Common myeloid progenitor, CD34-positive (primary cell): Measurements from ENCODE around the gene SGSM1. TPM values are rescaled to one million over a fixed set of nuclear protein-coding genes. Genes with fewer than 3 reads are reported as not detected.

ENCODE experiments used
- CTCF ChIA-PET: fragments of 350-600 bp; sonication (Branson Sonifier 250); formaldehyde crosslinking; loops from one replicate; lab custom pipeline; 2021; ENCODE audit warnings: antibody characterized with exemption; lab: Charles Lee
- POLR2A ChIA-PET: fragments of 350-600 bp; sonication (Branson Sonifier 250); formaldehyde crosslinking; loops from one replicate; lab custom pipeline; 2021; ENCODE audit warnings: antibody characterized with exemption; lab: Charles Lee
- DNase-seq, 3 donors: peaks; one replicate each; pipeline versions ENCODE4 v3.0.0 to v3.0.0-alpha.2; 2013
- H3K27ac ChIP-seq, 2 experiments: 1 replicate in 1 of 2; 2 replicates in 1 of 2; pipeline ENCODE4 v1.7.0; 2013; ENCODE audit warnings: inconsistent platforms in 2 of 2, low read length in 2 of 2, mild to moderate bottlenecking in 2 of 2, low read depth in 1 of 2, moderate library complexity in 1 of 2; ENCODE audit not compliant: severe bottlenecking in 2 of 2, insufficient read depth in 1 of 2, poor library complexity in 1 of 2
- H3K27me3 ChIP-seq, 5 experiments: replicated peaks in 2 of 5; 1 replicate in 3 of 5; 2 replicates in 2 of 5; pipeline versions ENCODE4 v1.6.1 to v1.7.0; 2013; ENCODE audit warnings: low read length in 4 of 5, mild to moderate bottlenecking in 2 of 5, moderate library complexity in 2 of 5, inconsistent platforms in 1 of 5; ENCODE audit not compliant: insufficient read depth in 5 of 5, control insufficient read depth in 4 of 5
- H3K36me3 ChIP-seq, 4 experiments: 1 replicate in 2 of 4; 2 replicates in 2 of 4; pipeline versions ENCODE4 v1.6.1 to v1.7.0; 2013; ENCODE audit warnings: low read length in 3 of 4, control low read depth in 1 of 4, mild to moderate bottlenecking in 1 of 4; ENCODE audit not compliant: control insufficient read depth in 4 of 4, insufficient read depth in 4 of 4
- H3K4me1 ChIP-seq, 4 experiments: 1 replicate in 3 of 4; 2 replicates in 1 of 4; pipeline versions ENCODE4 v1.6.1 to v1.7.1; 2013; ENCODE audit warnings: low read length in 3 of 4, mild to moderate bottlenecking in 3 of 4, control low read depth in 1 of 4, inconsistent platforms in 1 of 4, moderate library complexity in 1 of 4; ENCODE audit not compliant: control insufficient read depth in 4 of 4, insufficient read depth in 4 of 4; ENCODE audit errors: control extremely low read depth in 1 of 4
- H3K4me3 ChIP-seq, 7 experiments: 1 replicate in 4 of 7; 2 replicates in 3 of 7; pipeline versions ENCODE4 v1.5.1 to v1.7.0; 2013; ENCODE audit warnings: mild to moderate bottlenecking in 7 of 7, low read length in 6 of 7, moderate library complexity in 6 of 7, inconsistent platforms in 2 of 7, low read depth in 2 of 7, control low read depth in 1 of 7; ENCODE audit not compliant: insufficient read depth in 4 of 7, control insufficient read depth in 1 of 7; ENCODE audit errors: extremely low read depth in 1 of 7
- H3K9me3 ChIP-seq, 5 experiments: 1 replicate in 4 of 5; 2 replicates in 1 of 5; pipeline versions ENCODE4 v1.6.1 to v1.7.1; 2013; ENCODE audit warnings: low read length in 4 of 5, mild to moderate bottlenecking in 2 of 5, inconsistent platforms in 1 of 5, low read depth in 1 of 5, moderate library complexity in 1 of 5; ENCODE audit not compliant: control insufficient read depth in 4 of 5, insufficient read depth in 2 of 5; ENCODE audit errors: control extremely low read depth in 1 of 5
- WGBS: methylation state at CpG from one replicate; pipeline ENCODE4 v1.1.5; 2013; ENCODE audit not compliant: insufficient coverage; 5-methylcytosine and 5-hydroxymethylcytosine counted together
- polyA plus RNA-seq: library from polyadenylated mRNA; unstranded; fragments of 120-200 nt; gene quantifications from one replicate; pipeline ENCODE4 v1.2.1, GENCODE V29; 2013

Gene SGSM1
- 0.05 TPM for polyA plus RNA-seq

- H3K4me3 ChIP-seq = peak within 1 kb of the TSS; percentile 31 to 80 (median 37)
- 2% methylated on average over 46 of the region's 80 CpGs for WGBS
- H3K27ac ChIP-seq = no peak within 1 kb of the TSS
- POLR2A ChIA-PET = no interaction called here
- peaks cover 0 to 7% (median 0%) of the 10 kb centered on the region in 5 experiments for H3K27me3 ChIP-seq
- H3K36me3 ChIP-seq = no peaks in the 10 kb centered on the region
- no peaks in the 10 kb centered on the region for H3K9me3 ChIP-seq
- peaks cover 0 to 13% (median 4%) of the 10 kb centered on the region in 4 experiments for H3K4me1 ChIP-seq
- CTCF ChIA-PET = no interaction called here
- peak; percentile 82 to 93 (median 92) for DNase-seq
These were observed at the start of gene SGSM1 for GRCh38 chr22:24805790-24806662. SGSM1 (plus strand) TSS chr22:24806211; CDS start chr22:24806326, 115 bp downstream.

- H3K9me3 ChIP-seq = no peaks in the 10 kb centered on the region
- ChIA-PET POLR2A (no interaction called here), CTCF (interaction anchor here (0.7 to 4.5 kb wide), 12 partner anchors 10 to 290 kb away, joined by 3 to 29 read pairs (median 4); no protein-coding TSS in a partner anchor)
- no peaks in the 10 kb centered on the region for H3K36me3 ChIP-seq
- peaks cover 3 to 24% (median 14%) of the 10 kb centered on the region in 4 experiments for H3K4me1 ChIP-seq
- H3K27me3 ChIP-seq = peaks cover 0 to 5% (median 0%) of the 10 kb centered on the region in 5 experiments
- no peak overlapping the region for H3K4me3 ChIP-seq
- no peak overlapping the region for H3K27ac ChIP-seq
- peak; percentile 67 to 81 (median 70) for DNase-seq
- 67% methylated on average over 11 of the region's 12 CpGs for WGBS
These were observed 47.7 kb upstream of the SGSM1 start for GRCh38 chr22:24758164-24758799.

- CTCF ChIA-PET = interaction anchor here (1.1 to 4.5 kb wide), 4 partner anchors 8 to 29 kb away, joined by 3 to 29 read pairs (median 4); no protein-coding TSS in a partner anchor
These were observed 46.2 kb upstream of the SGSM1 start for GRCh38 chr22:24759765-24760164.

GRCh38 chr22:24760708-24761306 lies 45.2 kb upstream of the SGSM1 start:
- CTCF ChIA-PET = interaction anchor here (0.9 to 4.5 kb wide), 2 partner anchors 11 to 42 kb away, joined by 3 to 29 read pairs; no protein-coding TSS in a partner anchor
- Histone ChIP-seq H3K4me3 (no peak overlapping the region), H3K27ac (no peak overlapping the region), H3K36me3 (no peaks in the 10 kb centered on the region), H3K9me3 (no peaks in the 10 kb centered on the region), H3K4me1 (peaks cover 0 to 14% (median 4%) of the 10 kb centered on the region in 4 experiments), H3K27me3 (peaks cover 0 to 7% (median 2%) of the 10 kb centered on the region in 5 experiments)
- DNase-seq = no peak
- 100% methylated on average over 1 of the region's 7 CpGs for WGBS
- POLR2A ChIA-PET = no interaction called here

More at GRCh38 chr22:24759765-24760164, 46.2 kb upstream of the SGSM1 start:
- no peak for DNase-seq
- whole genome bisulfite sequencing = 22% methylated on average over 3 of the region's 6 CpGs
- Histone ChIP-seq H3K4me3 (no peak overlapping the region), H3K27me3 (peaks cover 0 to 7% (median 0%) of the 10 kb centered on the region in 5 experiments), H3K4me1 (peaks cover 0 to 14% (median 4%) of the 10 kb centered on the region in 4 experiments), H3K36me3 (no peaks in the 10 kb centered on the region), H3K9me3 (no peaks in the 10 kb centered on the region), H3K27ac (no peak overlapping the region)
- POLR2A ChIA-PET = interaction anchor here (0.6 kb wide), 1 partner anchor 9 kb away, joined by 3 read pairs; no protein-coding TSS in a partner anchor

GRCh38 chr22:24761888-24762675 lies 43.9 kb upstream of the SGSM1 start:
- Histone ChIP-seq H3K4me3 (no peak overlapping the region), H3K9me3 (no peaks in the 10 kb centered on the region), H3K27ac (no peak overlapping the region), H3K27me3 (peaks cover 0 to 7% (median 2%) of the 10 kb centered on the region in 5 experiments), H3K4me1 (peaks cover 0 to 14% (median 4%) of the 10 kb centered on the region in 4 experiments), H3K36me3 (no peaks in the 10 kb centered on the region)
- WGBS = 100% methylated on average over 5 of the region's 10 CpGs
- peak in 1 of 3 donors; percentile 13 for DNase-seq
- ChIA-PET POLR2A (no interaction called here), CTCF (interaction anchor here (1.2 to 4.5 kb wide), 2 partner anchors 8 to 9 kb away, joined by 3 to 29 read pairs; no protein-coding TSS in a partner anchor)

- Histone ChIP-seq H3K27me3 (peaks cover 0 to 7% (median 2%) of the 10 kb centered on the region in 5 experiments), H3K27ac (no peak overlapping the region), H3K36me3 (no peaks in the 10 kb centered on the region), H3K9me3 (no peaks in the 10 kb centered on the region), H3K4me1 (peaks cover 0 to 14% (median 4%) of the 10 kb centered on the region in 4 experiments), H3K4me3 (no peak overlapping the region)
- 89% methylated on average over 38 of the region's 38 CpGs for WGBS
- CTCF ChIA-PET = interaction anchor here (0.7 kb wide), 1 partner anchor 320 kb away, joined by 3 read pairs; no protein-coding TSS in a partner anchor
- POLR2A ChIA-PET = no interaction called here
- no peak for DNase-seq
These were observed 42.0 kb upstream of the SGSM1 start for GRCh38 chr22:24763872-24764485.
